PC-3 (cell line): Measurements from ENCODE around the gene GNB3. TPM values are rescaled to one million over a fixed set of nuclear protein-coding genes. Genes with fewer than 3 reads are reported as not detected.

Experiments
- ATAC-seq: fragments of 200-7000 bp; cut with Tn5 transposase; 2 replicates; pipeline ENCODE4 v1.9.1; 2020; ENCODE audit warnings: mild to moderate bottlenecking, moderate library complexity
- BruUV-seq: library from RNA; stranded (reverse); fragments of 400-500 nt; replicated peaks from 2 replicates; lab custom pipeline; 2021; lab: Mats Ljungman, UMichigan
- CTCF ChIA-PET: fragments of 300-600 bp; sonication (Branson Sonifier 250); formaldehyde crosslinking; loops from one replicate; lab custom pipeline; 2022; ENCODE audit warnings: antibody characterized with exemption; lab: Charles Lee
- POLR2A ChIA-PET: fragments of 300-600 bp; sonication (Branson Sonifier 250); formaldehyde crosslinking; loops from one replicate; lab custom pipeline; 2022; ENCODE audit warnings: antibody characterized with exemption; ENCODE audit not compliant: unreplicated experiment; lab: Charles Lee
- DNase-seq: peaks from one replicate; pipeline ENCODE4 v3.0.0-alpha.2; 2015
- H2AFZ ChIP-seq: fragments of 300-600 bp; sonication (generic); 2 replicates; pipeline ENCODE4 v1.6.0; 2016; ENCODE audit warnings: antibody characterized with exemption, low read length
- H3F3A ChIP-seq: fragments of 300-600 bp; sonication (generic); one replicate; pipeline ENCODE4 v1.6.0; 2017; ENCODE audit warnings: antibody characterized with exemption, low read length, control low read depth, mild to moderate bottlenecking; ENCODE audit not compliant: unreplicated experiment
- H3K27ac ChIP-seq: fragments of 300-600 bp; sonication (generic); 2 replicates; pipeline ENCODE4 v1.5.1; 2016; ENCODE audit warnings: mild to moderate bottlenecking, low read length
- H3K27me3 ChIP-seq: fragments of 300-600 bp; sonication (generic); 2 replicates; pipeline ENCODE4 v1.6.1; 2016; ENCODE audit warnings: low read length, mixed read lengths
- H3K36me3 ChIP-seq: fragments of 300-600 bp; sonication (generic); 2 replicates; pipeline ENCODE4 v1.6.1; 2016; ENCODE audit warnings: low read depth, mixed run types, low read length, mixed read lengths
- H3K4me1 ChIP-seq: fragments of 300-600 bp; sonication (generic); 2 replicates; pipeline ENCODE4 v1.5.1; 2016; ENCODE audit warnings: low read length; ENCODE audit not compliant: insufficient read depth
- H3K4me2 ChIP-seq: fragments of 300-600 bp; sonication (generic); 2 replicates; pipeline ENCODE4 v1.6.0; 2016; ENCODE audit warnings: low read length
- H3K4me3 ChIP-seq: fragments of 300-600 bp; sonication (generic); 2 replicates; pipeline ENCODE4 v1.5.1; 2016; ENCODE audit warnings: mild to moderate bottlenecking, low read length, mixed read lengths
- H3K79me2 ChIP-seq: fragments of 300-600 bp; sonication (generic); 2 replicates; pipeline ENCODE4 v1.6.1; 2017; ENCODE audit warnings: low read length, mixed read lengths
- H3K9ac ChIP-seq: fragments of 300-600 bp; sonication (generic); 2 replicates; pipeline ENCODE4 v1.6.0; 2016; ENCODE audit warnings: mild to moderate bottlenecking, low read length
- H3K9me2 ChIP-seq: fragments of 300-600 bp; sonication (generic); replicated peaks from 2 replicates; pipeline ENCODE4 v1.6.1; 2016; ENCODE audit warnings: mixed run types, low read length, mixed read lengths
- H3K9me3 ChIP-seq: fragments of 300-600 bp; sonication (generic); 2 replicates; pipeline ENCODE4 v1.6.1; 2016; ENCODE audit warnings: low read length, mixed read lengths
- H4K20me1 ChIP-seq: fragments of 300-600 bp; sonication (generic); 2 replicates; pipeline ENCODE4 v1.6.1; 2016; ENCODE audit warnings: low read length, mixed read lengths
- EZH2 ChIP-seq: fragments of 300-600 bp; sonication (generic); IDR thresholded peaks from one replicate; pipeline ENCODE4 v1.6.1; 2017; ENCODE audit warnings: antibody characterized with exemption, mild to moderate bottlenecking, low read length; ENCODE audit not compliant: unreplicated experiment
- EZH2phosphoT487 ChIP-seq: fragments of 300-600 bp; sonication (generic); IDR thresholded peaks from 2 replicates; pipeline ENCODE4 v1.6.1; 2018; ENCODE audit warnings: mild to moderate bottlenecking, antibody characterized with exemption, low read length, borderline replicate concordance
- intact Hi-C: fragments of 100-400 bp; cut with micrococcal nuclease; formaldehyde crosslinking; loops from 2 replicates; pipeline ENCODE4 v1.9.0; 2023
- total RNA-seq: library from RNA; depleted of rRNA; stranded (reverse); fragments of >200 nt; gene quantifications from 2 replicates; pipeline ENCODE4 v1.2.3, GENCODE V29; 2014
- TF ChIP-seq, protein P1 (sequence below): fragments of 300-600 bp; sonication (generic); conservative IDR thresholded peaks from 2 replicates; pipeline ENCODE4 v1.5.1; 2017; ENCODE audit warnings: antibody characterized with exemption, low read depth, mild to moderate bottlenecking, low read length

Gene GNB3
- total RNA-seq, 1 experiment from 2014 or later, result not detected

GRCh38 chr12:6823182-6824084 is 17.3 kb upstream of the GNB3 start:
- Histone ChIP-seq H3K27me3 (no peaks in the 10 kb centered on the region), H3K9me2 (no peaks in the 10 kb centered on the region), H3K79me2 (no peaks in the 10 kb centered on the region), H4K20me1 (no peaks in the 10 kb centered on the region), H3K9ac (no peak overlapping the region), H3K4me1 (peaks cover 5% of the 10 kb centered on the region; the same call in 1 of the 2 replicates), H3K27ac (no peak overlapping the region), H3K4me2 (no peak overlapping the region), H3K4me3 (no peak overlapping the region), H3F3A (no peaks in the 10 kb centered on the region), H3K9me3 (no peaks in the 10 kb centered on the region), H2AFZ (no peak overlapping the region), H3K36me3 (no peaks in the 10 kb centered on the region)
- ChIA-PET POLR2A (no interaction called here), CTCF (no interaction called here)
- BruUV-seq, result no TSS peak
- no peak for ATAC-seq
- TF ChIP-seq EZH2 (no peak), EZH2phosphoT487 (no peak)
- TF ChIP-seq, protein P1, sequence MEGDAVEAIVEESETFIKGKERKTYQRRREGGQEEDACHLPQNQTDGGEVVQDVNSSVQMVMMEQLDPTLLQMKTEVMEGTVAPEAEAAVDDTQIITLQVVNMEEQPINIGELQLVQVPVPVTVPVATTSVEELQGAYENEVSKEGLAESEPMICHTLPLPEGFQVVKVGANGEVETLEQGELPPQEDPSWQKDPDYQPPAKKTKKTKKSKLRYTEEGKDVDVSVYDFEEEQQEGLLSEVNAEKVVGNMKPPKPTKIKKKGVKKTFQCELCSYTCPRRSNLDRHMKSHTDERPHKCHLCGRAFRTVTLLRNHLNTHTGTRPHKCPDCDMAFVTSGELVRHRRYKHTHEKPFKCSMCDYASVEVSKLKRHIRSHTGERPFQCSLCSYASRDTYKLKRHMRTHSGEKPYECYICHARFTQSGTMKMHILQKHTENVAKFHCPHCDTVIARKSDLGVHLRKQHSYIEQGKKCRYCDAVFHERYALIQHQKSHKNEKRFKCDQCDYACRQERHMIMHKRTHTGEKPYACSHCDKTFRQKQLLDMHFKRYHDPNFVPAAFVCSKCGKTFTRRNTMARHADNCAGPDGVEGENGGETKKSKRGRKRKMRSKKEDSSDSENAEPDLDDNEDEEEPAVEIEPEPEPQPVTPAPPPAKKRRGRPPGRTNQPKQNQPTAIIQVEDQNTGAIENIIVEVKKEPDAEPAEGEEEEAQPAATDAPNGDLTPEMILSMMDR, result no peak
- intact Hi-C loops, result no loop called here
- no peak for DNase-seq

DNA sequence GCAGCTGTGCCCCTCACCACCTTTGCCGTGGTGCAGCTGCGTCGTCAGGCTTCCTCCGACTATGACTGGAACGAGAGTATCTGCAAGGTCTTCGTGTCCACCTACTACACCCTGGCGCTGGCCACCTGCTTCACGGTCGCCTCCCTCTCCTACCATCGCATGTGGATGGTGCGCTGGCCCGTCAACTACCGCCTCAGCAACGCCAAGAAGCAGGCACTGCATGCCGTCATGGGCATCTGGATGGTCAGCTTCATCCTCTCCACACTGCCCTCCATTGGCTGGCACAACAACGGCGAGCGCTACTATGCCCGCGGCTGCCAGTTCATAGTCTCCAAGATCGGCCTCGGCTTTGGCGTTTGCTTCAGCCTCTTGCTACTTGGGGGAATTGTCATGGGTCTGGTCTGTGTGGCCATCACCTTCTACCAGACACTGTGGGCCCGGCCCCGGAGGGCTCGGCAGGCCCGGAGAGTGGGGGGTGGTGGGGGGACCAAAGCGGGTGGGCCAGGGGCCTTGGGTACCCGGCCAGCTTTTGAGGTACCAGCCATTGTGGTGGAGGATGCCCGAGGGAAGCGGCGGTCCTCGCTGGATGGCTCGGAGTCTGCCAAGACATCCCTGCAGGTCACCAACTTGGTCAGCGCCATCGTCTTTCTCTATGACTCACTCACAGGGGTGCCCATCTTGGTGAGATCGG is 16.5 kb upstream of the GNB3 start:
- Histone ChIP-seq H3K36me3 (no peaks in the 10 kb centered on the region), H3F3A (no peaks in the 10 kb centered on the region), H3K4me3 (no peak overlapping the region), H4K20me1 (no peaks in the 10 kb centered on the region), H3K9me2 (no peaks in the 10 kb centered on the region), H3K79me2 (no peaks in the 10 kb centered on the region), H3K4me2 (no peak overlapping the region), H3K9ac (no peak overlapping the region), H3K27ac (no peak overlapping the region), H3K4me1 (peaks cover 5% of the 10 kb centered on the region; the same call in 1 of the 2 replicates), H3K27me3 (no peaks in the 10 kb centered on the region), H2AFZ (no peak overlapping the region), H3K9me3 (no peaks in the 10 kb centered on the region)
- no peak for TF ChIP-seq EZH2
- TF ChIP-seq, protein P1, result no peak
- no peak for TF ChIP-seq EZH2phosphoT487
- DNase-seq, result no peak
- intact Hi-C loops, result no loop called here
- no peak for ATAC-seq
- CTCF ChIA-PET, result no interaction called here
- no TSS peak for BruUV-seq
- POLR2A ChIA-PET, result no interaction called here
